Cardiac atrium fibroblast (primary cell): ENCODE results near the gene SGTB. TPM values are rescaled to one million over a fixed set of nuclear protein-coding genes. Genes with fewer than 3 reads are reported as not detected.

Experiments
- total RNA-seq: library from RNA; depleted of rRNA; stranded (reverse); fragments of >200 nt; gene quantifications from 2 replicates; pipeline ENCODE4 v1.2.3, GENCODE V29; 2015

Gene SGTB, protein sequence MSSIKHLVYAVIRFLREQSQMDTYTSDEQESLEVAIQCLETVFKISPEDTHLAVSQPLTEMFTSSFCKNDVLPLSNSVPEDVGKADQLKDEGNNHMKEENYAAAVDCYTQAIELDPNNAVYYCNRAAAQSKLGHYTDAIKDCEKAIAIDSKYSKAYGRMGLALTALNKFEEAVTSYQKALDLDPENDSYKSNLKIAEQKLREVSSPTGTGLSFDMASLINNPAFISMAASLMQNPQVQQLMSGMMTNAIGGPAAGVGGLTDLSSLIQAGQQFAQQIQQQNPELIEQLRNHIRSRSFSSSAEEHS
- 10.5 and 14.1 TPM in 2 replicates for total RNA-seq

DNA sequence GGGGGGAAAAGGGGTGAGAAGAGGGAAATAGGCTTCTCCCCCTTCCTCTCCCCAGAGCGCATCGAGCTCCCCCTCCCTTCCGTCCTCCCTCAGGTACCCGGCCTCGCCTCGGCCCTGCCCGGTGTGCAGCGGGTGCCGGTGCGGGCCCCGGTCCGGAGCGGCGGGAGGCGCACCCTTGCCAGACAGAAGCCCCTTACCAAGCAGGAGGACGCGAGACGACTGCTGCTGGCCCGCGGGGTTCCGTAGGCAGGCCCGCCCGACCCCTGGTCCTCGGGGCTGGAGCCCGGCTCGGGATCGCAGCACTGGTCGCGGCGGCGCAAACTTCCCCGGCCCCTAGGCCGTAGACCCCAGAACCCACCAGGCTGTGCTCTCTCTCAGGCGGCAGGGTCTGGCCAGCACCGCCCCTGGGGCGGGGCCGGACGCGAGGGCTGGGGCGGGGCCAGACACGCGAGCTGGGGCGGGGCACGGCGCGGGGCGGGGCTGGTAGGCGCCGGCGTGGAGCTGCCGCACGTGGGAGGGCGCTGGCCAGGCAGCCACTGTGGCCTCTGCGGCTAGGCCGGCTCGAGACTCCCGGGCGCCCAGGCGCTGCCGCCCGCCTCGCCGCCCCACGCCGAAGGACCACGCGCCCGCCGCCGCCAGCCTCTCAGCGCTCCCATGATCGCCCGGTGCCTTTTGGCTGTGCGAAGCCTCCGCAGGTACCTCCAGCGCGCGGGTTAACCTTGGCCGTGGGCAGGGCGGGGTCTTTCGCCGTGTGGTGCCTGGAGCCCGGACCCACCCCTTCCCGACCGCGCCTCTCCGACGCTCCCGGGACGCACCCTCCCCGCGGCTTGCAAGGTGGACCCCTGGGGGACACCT, at the start of gene SGTB, which contains the start of gene NLN:
TSS of gene SGTB (minus strand) at position 390 of the 855 bp plus-strand sequence. CDS start 1,302 bp downstream, outside the sequence.
TSS of gene NLN (plus strand) at position 486 of the 855 bp plus-strand sequence. CDS start at position 655, 169 bp downstream.

DNA sequence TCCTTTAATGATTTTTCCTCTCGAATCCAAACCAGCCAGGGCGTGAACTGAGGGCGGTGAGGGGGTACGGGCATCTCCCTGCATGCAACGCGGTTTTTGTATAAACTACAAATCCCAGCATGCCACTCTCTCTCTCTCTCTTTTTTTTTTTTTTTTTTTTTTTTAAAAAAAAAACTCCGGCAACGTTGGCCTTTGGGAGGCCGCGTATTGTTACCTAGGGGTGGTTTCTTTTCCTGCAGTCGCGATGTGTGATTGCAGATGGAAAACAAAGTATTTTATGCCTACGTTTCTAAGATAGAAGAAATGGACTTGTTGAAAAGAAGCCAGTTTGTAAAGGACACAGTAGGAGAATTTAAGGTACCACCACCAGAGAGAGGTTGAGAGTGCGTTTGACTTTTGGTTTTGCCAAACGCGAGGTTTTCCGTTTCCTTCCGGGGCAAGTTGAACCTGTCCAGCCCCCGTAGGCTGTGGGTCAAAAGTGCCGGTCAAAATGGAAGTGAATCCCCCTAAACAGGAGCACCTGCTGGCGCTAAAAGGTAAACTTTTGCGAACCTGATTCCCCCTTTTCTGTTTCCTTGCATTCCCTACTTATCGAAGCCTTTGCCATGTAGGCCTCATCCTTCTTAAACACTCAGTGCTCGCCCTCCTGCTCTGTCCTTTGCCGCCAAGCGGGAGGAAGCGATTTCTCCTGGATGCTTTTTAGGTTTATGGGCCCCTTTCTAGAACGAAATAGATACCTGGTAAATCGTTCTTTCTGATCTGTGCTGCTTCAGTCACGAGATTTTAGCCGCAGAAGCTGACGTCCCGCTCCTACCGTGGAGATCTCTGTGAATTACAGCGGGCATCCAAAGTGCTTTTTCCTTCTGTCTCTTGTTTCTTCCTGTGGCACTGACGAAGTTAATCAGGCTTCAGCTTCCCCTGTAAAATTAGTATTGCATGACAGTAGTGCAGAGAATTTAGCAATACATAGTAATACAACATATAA, 97.0 kb downstream of the SGTB start, which contains the start of the genes SHLD3 and TRAPPC13:
TSS of gene SHLD3 (plus strand) at position 457 of the 985 bp plus-strand sequence. CDS start 4,561 bp downstream, outside the sequence.
TSS of gene TRAPPC13 (plus strand) at position 457 of the 985 bp plus-strand sequence. CDS start at position 491, 34 bp downstream.

DNA sequence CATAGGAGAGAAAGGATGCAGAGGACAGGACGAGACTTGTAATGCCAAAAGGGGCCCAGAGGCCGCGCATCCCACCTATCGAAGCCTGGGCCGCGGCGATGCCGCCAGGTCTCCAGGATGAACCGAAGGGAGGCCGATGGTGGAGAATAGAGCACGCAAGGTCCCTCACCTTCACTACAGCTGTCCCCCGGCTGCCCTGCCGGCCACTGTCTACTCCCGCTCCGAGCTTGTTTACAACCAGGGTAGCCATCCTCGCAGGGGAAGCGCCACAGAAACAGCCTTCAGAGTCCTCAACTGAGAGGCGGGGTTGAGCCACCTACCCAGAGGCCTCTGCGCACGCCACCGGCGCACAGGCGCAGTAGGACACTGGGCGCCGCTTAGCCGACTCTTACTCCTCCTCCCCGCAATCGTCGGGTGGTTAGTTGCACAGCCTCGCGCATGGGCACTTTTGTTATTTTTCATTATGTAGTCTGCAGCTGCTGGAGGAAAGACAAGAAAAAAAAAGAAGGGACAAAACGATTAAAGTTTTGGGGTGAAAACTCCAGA, 97.8 kb downstream of the SGTB start, which contains the start of gene TRIM23:
TSS of gene TRIM23 (minus strand) at position 309 of the 546 bp plus-strand sequence. CDS start at position 250, 59 bp downstream.

Other genes starting within 250 kb of the SGTB start
- 3.1 and 7.5 TPM in 2 replicates for gene ADAMTS6, start 240.2 kb downstream of the SGTB start, total RNA-seq
- 2.6 and 6.1 TPM in 2 replicates for gene CENPK, start 158.9 kb downstream of the SGTB start, total RNA-seq
- gene PPWD1, start 158.8 kb downstream of the SGTB start, total RNA-seq = 23.6 and 26.6 TPM in 2 replicates
- gene TRIM23, start 97.8 kb downstream of the SGTB start, total RNA-seq = 7.8 and 10.2 TPM in 2 replicates
- gene SHLD3, start 97.1 kb downstream of the SGTB start, total RNA-seq = 1.9 and 2.9 TPM in 2 replicates
- gene TRAPPC13, start 97.1 kb downstream of the SGTB start, total RNA-seq = 15.5 and 19.9 TPM in 2 replicates
- 16.8 and 17.7 TPM in 2 replicates for gene NLN, start 96 bp upstream of the SGTB start, total RNA-seq
- gene ERBIN, start 204.5 kb upstream of the SGTB start, total RNA-seq = 26.4 and 37.4 TPM in 2 replicates